NCI-H1436 treated with DMSO at 0.1 percent for 48 hours (cell line): ENCODE measurements around the gene TMEM45B.
"Not testable (repeated sequence)": the region's sequence is repeated elsewhere in the genome, so short reads cannot be mapped to it uniquely, and the experiment has no call there.

Experiments
- DNase-seq: peaks from one replicate; lab custom pipeline; 2025; lab: John Stamatoyannopoulos, UW

TMEM45B gene

GRCh38 chr11:129815596-129816461, at the start of gene TMEM45B:
Gene TMEM45B (plus strand): TSS chr11:129815848. CDS start chr11:129852483, 36,635 bp downstream.
- DNase-seq, result no peak

- DNase-seq, result no peak
Measured at GRCh38 chr11:129766898-129767604, 48.6 kb upstream of the TMEM45B start.

GRCh38 chr11:129767827-129768226, 47.8 kb upstream of the TMEM45B start:
- DNase-seq, result no peak

- no peak for DNase-seq
Measured at GRCh38 chr11:129768356-129768755, 47.3 kb upstream of the TMEM45B start.

GRCh38 chr11:129769059-129769458, 46.6 kb upstream of the TMEM45B start:
- DNase-seq, result no peak

- DNase-seq, result no peak
Measured at GRCh38 chr11:129770993-129771392, 44.7 kb upstream of the TMEM45B start.

- DNase-seq, result not testable (repeated sequence)
Measured at GRCh38 chr11:129771456-129771855, 44.2 kb upstream of the TMEM45B start.

GRCh38 chr11:129778877-129779276, 36.8 kb upstream of the TMEM45B start:
- no peak for DNase-seq

GRCh38 chr11:129779342-129779741, 36.3 kb upstream of the TMEM45B start:
- DNase-seq, result no peak

- DNase-seq, result no peak
Measured at GRCh38 chr11:129785383-129786111, 30.1 kb upstream of the TMEM45B start.

GRCh38 chr11:129786112-129786416, 29.6 kb upstream of the TMEM45B start:
- not testable (repeated sequence) for DNase-seq

GRCh38 chr11:129787532-129788155, 28.0 kb upstream of the TMEM45B start:
- no peak for DNase-seq

GRCh38 chr11:129788278-129788677, 27.4 kb upstream of the TMEM45B start:
- no peak for DNase-seq

- DNase-seq, result no peak
Measured at GRCh38 chr11:129790106-129790505, 25.5 kb upstream of the TMEM45B start.

- no peak for DNase-seq
Measured at GRCh38 chr11:129791515-129791914, 24.1 kb upstream of the TMEM45B start.

GRCh38 chr11:129792663-129793062, 23.0 kb upstream of the TMEM45B start:
- DNase-seq, result no peak

- no peak for DNase-seq
Measured at GRCh38 chr11:129795089-129795488, 20.6 kb upstream of the TMEM45B start.

GRCh38 chr11:129798212-129798611, 17.4 kb upstream of the TMEM45B start:
- no peak for DNase-seq

- DNase-seq, result not testable (repeated sequence)
Measured at GRCh38 chr11:129800162-129800561, 15.5 kb upstream of the TMEM45B start.

- DNase-seq, result no peak
Measured at GRCh38 chr11:129800655-129801054, 15.0 kb upstream of the TMEM45B start.

- no peak for DNase-seq
Measured at GRCh38 chr11:129803533-129803932, 12.1 kb upstream of the TMEM45B start.

- DNase-seq, result no peak
Measured at GRCh38 chr11:129804012-129804411, 11.6 kb upstream of the TMEM45B start.
